ENCODE data around the gene RNF126.

RNF126 gene

GRCh38 chr19:658059-658839, 4.8 kb downstream of the RNF126 start:
- TF ChIP-seq GATA2 (IDR thresholded peaks at IDR 0.05; ENCODE audit: low read depth, low read length) (no peak), GATA3 (IDR thresholded peaks at IDR 0.05; ENCODE audit: low read depth, low read length) (no peak)

DNA sequence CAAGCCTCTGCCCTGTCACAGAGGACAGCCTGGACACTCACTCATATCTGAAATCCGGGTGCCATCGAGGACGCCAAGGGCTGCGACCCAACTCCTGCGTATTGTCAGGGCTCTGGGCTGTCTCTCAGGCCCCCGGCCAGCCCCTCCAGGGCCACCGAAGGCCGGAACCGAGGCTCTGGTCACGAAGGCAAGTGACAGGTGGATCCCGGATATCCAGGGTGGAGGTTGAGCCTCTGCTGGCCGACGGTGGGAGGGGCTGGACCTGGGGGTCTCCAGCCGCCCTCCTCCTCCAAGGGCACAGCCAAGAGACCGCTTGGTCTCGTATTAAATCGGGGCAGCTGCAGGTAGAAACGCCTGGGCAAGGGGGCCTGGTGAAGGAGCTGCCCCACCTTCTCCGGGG, 5.4 kb downstream of the RNF126 start:
- TF ChIP-seq GATA2 (IDR thresholded peaks at IDR 0.05; ENCODE audit: low read depth, low read length), result no peak
- TF ChIP-seq GATA3 (IDR thresholded peaks at IDR 0.05; ENCODE audit: low read depth, low read length), result no peak

DNA sequence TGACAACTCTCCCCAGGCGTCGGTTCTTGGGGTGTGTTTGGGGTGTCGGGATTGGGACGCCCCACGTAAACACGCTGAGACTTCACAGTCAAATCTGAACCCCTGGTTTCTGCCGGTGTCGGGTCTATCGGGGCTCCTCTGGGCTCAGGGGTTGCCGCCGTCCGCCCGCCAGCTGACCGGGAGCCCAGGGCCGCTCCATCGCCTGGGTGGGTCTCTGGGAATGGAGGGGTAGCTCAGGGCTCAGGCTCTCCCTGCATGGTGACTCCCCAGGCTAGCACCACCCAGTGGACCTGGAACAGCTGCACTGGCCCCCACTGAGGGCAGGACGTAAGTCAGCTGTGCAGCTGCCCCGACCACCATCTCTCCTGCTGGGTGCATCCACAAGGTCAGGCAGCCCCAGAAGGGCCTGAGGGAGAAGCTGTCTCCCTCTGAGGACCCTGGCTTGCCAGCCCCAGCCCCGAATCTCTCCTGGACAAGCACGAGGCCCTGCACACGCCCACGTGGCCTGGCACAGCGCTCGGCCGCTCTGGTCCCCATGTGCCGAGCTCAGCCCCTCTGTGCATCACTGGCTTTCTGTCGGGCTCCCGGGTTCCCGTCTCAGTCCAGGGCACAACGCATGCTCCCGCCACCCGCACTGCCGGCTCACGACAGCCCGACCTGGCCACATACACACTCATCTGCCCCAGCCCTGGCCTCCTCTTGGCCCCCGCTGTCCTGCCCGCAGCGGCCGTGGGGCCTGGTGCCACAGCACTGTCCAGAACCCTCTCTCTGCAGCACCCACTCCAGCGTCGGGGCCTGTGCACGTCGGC, 6.1 kb downstream of the RNF126 start:
- TF ChIP-seq GATA2 (IDR thresholded peaks at IDR 0.05; ENCODE audit: low read depth, low read length), result no peak
- TF ChIP-seq GATA3 (IDR thresholded peaks at IDR 0.05; ENCODE audit: low read depth, low read length), result no peak

DNA sequence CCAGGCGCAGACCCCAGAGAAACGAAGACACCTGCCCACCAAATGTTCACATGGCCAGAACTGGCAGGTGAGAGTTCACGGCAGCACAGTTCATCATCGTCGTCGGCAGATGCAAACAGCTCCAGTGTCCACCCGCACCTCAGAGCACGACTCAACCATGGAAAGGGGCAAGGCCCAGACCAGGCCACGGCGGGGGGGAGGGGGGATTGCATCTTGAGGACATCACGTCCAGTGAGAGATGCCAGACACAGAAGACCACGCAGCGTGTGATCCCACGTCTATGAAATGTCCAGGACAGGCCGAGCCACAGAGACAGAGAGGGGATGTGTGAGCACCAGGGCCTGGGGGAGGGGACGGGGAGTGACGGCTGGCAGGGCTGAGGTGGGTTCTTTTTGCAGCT, 7.3 kb downstream of the RNF126 start:
- TF ChIP-seq GATA2 (IDR thresholded peaks at IDR 0.05; ENCODE audit: low read depth, low read length), result no peak
- no peak for TF ChIP-seq GATA3 (IDR thresholded peaks at IDR 0.05; ENCODE audit: low read depth, low read length)

- TF ChIP-seq GATA3 (IDR thresholded peaks at IDR 0.05; ENCODE audit: low read depth, low read length), result no peak
- no peak for TF ChIP-seq GATA2 (IDR thresholded peaks at IDR 0.05; ENCODE audit: low read depth, low read length)
Observed at GRCh38 chr19:653425-653824, 9.6 kb downstream of the RNF126 start.

- no peak for TF ChIP-seq GATA2 (IDR thresholded peaks at IDR 0.05; ENCODE audit: low read depth, low read length)
- TF ChIP-seq GATA3 (IDR thresholded peaks at IDR 0.05; ENCODE audit: low read depth, low read length), result no peak
Observed at GRCh38 chr19:652467-653389, 10.3 kb downstream of the RNF126 start.

GRCh38 chr19:651991-652390, 11.0 kb downstream of the RNF126 start:
- TF ChIP-seq GATA3 (IDR thresholded peaks at IDR 0.05; ENCODE audit: low read depth, low read length) (no peak), GATA2 (IDR thresholded peaks at IDR 0.05; ENCODE audit: low read depth, low read length) (no peak)

DNA sequence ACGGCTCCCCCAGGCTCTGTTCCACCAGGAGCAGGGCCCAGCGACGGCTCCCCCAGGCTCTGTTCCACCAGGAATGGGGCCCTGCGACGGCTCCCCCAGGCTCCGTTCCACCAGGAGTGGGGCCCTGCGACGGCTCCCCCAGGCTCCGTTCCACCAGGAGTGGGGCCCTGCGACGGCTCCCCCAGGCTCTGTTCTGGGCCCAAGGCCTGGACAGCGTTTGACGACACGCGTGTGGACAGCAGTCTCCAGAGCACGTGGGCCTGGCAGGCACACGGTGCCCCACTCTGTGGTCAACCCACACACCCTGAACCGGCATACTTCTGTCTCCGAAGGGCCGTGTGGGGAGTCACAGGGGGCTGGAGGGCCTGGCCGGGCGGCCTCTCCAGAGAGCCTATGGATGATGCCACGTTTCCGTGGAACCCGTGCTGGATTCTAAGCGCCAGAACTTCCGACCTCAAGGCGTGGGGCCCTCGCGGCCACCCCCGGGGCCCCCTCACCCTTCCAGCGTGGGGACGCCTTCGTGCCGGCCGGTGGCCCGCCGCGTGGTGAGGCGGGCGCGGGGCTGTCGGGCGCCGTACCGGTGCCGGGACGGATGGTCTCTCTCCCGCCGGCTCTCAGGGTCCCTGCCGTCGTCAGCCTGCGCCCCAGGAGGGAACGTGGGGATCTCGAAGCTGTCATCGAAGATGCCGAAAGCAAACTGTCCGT, 11.7 kb downstream of the RNF126 start:
- TF ChIP-seq GATA2 (IDR thresholded peaks at IDR 0.05; ENCODE audit: low read depth, low read length) (no peak), GATA3 (IDR thresholded peaks at IDR 0.05; ENCODE audit: low read depth, low read length) (no peak)

GRCh38 chr19:650121-650520, 12.9 kb downstream of the RNF126 start:
- TF ChIP-seq GATA3 (IDR thresholded peaks at IDR 0.05; ENCODE audit: low read depth, low read length) (no peak), GATA2 (IDR thresholded peaks at IDR 0.05; ENCODE audit: low read depth, low read length) (no peak)

DNA sequence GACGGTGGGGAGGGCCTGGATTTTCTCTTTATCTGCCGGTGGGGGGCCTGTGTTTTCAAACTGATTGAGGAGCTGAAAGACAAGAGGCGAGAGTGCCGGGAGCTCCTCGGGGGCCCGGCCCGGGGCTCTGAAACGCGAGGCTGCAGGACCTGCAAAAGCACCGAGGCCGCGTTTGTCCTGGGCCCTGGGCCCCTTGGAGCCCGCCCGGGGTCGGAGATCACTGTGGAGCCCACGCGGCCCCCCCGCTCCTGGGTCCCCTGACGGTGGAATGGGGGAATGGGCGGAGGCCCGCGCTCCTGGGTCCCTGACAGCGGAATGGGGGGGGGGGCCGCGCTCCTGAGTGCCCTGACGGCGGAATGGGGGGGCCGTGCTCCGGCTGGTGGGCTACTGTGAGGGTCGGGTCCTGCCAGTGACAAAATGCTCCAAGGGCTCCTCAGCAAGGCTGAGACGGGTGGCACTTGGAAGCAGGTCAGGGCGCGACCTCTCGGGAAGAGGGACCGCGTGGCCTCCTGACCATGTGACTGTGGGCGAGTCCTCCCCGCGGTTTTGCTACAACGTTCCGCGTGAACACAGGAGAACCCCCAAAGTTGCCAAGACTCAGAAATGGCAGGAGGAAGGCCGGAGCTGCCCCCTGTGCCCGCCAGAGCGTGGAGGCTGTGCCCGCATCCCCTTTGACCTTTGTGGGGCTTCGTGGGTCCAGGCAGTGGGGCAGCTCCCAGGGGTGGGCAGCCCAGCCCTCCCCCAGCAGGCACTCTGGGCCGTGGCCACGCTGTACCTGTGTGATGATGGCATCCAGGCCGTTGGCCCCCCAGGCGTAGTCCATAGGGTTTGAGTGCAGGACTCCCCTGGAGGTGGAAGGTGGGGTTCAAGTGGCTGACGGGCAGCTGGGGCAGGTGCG, 13.9 kb downstream of the RNF126 start:
- no peak for TF ChIP-seq GATA2 (IDR thresholded peaks at IDR 0.05; ENCODE audit: low read depth, low read length)
- no peak for TF ChIP-seq GATA3 (IDR thresholded peaks at IDR 0.05; ENCODE audit: low read depth, low read length)

DNA sequence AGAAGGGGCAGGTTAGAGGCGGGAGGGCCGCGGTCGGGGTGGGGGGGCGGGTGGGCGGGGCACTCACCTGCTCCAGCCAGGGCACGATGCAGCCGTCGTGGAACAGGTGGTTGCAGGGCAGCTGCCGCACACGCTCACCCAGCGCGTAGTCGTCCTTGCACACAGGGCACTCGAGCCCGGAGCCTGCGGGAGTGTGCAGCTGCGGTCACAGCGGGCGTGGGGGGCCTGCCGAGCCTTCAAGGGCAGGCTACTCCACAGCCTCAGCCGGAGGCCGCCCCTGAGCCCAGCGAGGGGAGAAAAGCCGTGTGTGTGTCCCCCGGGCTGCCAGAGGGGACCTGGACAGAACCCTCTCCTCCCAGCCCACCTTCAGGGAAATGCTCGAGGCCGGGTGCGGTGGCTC, 14.7 kb downstream of the RNF126 start:
- no peak for TF ChIP-seq GATA3 (IDR thresholded peaks at IDR 0.05; ENCODE audit: low read depth, low read length)
- no peak for TF ChIP-seq GATA2 (IDR thresholded peaks at IDR 0.05; ENCODE audit: low read depth, low read length)

GRCh38 chr19:647566-648284, 15.3 kb downstream of the RNF126 start:
- TF ChIP-seq GATA3 (IDR thresholded peaks at IDR 0.05; ENCODE audit: low read depth, low read length) (no peak), GATA2 (IDR thresholded peaks at IDR 0.05; ENCODE audit: low read depth, low read length) (no peak)

All from SH-SY5Y (cell line).